T-helper 2 cell (primary cell): ENCODE measurements around the gene ZNF708.
A peak's percentile ranks its signal among the peaks of the same experiment; 100 is the strongest.
"Not testable (repeated sequence)": the region's sequence is repeated elsewhere in the genome, so short reads cannot be mapped to it uniquely, and the experiment has no call there.

Source experiments
- DNase-seq, 5 experiments: peaks; one replicate each; pipeline versions ENCODE4 v3.0.0 to v3.0.0-alpha.2; 2012 to 2022
- total RNA-seq, 2 donors: gene quantifications; one replicate each; lab custom pipeline; 2026; lab: John Stamatoyannopoulos, UW

Gene ZNF708
- total RNA-seq, result 39.9 to 43.4 reads per million in 2 donors

DNA sequence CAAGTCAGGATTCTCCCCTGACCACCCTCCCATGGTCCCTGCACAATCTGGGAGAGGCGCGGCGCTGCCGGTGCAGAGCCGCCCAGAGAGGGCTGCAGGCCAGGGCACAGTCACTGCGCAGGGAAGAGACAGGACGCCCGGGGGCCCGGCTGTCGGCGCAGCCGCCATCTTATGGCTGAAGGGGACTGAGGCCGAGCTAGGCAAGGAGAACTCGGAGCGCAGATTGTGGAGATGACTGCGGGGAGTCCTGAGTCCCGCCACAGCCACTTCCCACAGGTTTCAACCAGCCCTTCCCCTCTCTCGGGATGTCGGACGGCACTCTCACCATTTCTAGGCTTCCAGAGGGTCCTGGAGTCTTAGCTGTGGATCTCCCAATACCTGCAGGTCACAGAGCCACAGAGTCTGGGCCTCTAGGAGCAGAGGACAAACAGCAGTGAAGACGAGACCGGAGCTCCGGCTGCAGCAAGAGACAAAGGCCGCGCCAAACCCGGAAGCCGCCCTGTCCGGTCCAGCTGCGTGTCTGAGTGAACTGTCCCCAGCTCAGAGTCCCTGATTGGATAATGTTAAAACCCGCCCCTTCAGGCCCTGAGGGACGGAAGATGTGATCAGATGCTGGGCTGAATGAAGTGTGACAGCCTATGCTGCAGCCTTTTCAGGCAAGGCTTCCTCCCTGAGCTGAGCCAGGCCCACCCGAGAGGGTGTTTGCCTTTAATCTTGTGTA is at the start of gene ZNF708:
TSS of gene ZNF708 (minus strand) at position 526 of the 721 bp plus-strand sequence. CDS start at position 328, 198 bp downstream.
- peak; percentile 23 to 93 (median 57) for DNase-seq

GRCh38 chr19:21362291-21362690 is 33.1 kb upstream of the ZNF708 start:
- DNase-seq, result no peak

- peak; percentile 57 to 95 (median 76) for DNase-seq
These were observed 29.7 kb upstream of the ZNF708 start, which contains the start of gene ZNF738 for GRCh38 chr19:21358768-21359451. Gene ZNF738 (plus strand): TSS chr19:21359000. CDS start chr19:21359141, 141 bp downstream.

GRCh38 chr19:21352830-21353229 is 23.6 kb upstream of the ZNF708 start:
- no peak for DNase-seq

DNA sequence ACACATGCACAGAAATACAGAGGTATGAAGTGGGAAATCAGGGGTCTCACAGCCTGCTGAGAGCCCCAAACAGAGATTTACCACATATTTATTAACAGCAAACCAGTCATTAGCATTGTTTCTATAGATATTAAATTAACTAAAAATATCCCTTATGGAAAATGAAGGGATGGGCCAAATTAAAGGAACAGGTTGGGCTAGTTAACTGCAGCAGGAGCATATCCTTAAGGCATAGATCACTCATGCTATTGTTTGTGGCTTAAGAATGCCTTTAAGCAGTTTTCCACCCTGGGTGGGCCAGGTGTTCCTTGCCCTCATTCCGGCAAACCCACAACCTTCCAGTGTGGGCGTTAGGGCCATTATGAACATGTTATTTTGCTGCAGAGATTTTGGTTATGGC is 15.6 kb upstream of the ZNF708 start:
- DNase-seq, result not testable (repeated sequence)

DNA sequence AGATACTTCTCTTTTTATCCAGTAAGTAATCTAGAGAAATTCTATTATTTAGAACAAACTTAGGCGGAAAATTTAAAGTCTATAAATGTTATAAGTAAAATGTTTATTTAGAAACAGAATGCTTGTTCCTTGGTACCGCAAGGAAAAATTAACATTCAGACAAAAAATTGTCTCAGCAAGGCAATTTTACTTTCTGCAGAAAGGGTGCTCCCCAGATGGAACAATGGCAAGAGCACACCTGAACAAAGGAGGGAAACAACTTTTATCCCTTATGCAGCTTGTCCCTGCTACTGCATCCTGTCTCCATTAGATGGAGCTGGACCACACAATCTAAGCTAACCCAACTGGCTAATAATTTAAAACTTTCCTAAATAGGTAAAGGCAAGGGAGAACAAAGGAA is 6.5 kb upstream of the ZNF708 start:
- peak in 1 of 5 experiments; percentile 9 for DNase-seq

- DNase-seq, result peak in 1 of 5 experiments; percentile 43
These were observed 804 bp downstream of the ZNF708 start for GRCh38 chr19:21328406-21328805.

- DNase-seq, result no peak
These were observed 3.0 kb downstream of the ZNF708 start for GRCh38 chr19:21326169-21326568.

DNA sequence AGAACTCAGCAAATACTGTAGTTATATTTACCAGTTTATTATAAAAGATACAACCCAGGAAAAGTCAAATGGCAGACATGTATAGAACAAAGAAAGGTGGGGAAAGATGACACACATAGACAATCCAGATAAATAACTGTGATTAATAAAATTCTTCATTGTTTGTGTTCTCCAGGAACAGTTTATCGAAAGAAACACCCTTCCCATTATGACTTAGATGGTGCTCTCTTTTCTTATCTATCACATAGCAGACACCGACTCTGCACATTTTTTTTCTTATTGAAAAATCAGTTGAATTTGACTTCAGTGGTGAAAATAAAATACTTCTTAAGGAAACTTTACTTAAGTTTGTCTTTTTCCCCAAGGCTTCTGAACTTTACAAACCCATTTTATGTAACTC is 6.2 kb downstream of the ZNF708 start:
- no peak for DNase-seq

GRCh38 chr19:21322528-21322927 is 6.7 kb downstream of the ZNF708 start:
- no peak for DNase-seq

DNA sequence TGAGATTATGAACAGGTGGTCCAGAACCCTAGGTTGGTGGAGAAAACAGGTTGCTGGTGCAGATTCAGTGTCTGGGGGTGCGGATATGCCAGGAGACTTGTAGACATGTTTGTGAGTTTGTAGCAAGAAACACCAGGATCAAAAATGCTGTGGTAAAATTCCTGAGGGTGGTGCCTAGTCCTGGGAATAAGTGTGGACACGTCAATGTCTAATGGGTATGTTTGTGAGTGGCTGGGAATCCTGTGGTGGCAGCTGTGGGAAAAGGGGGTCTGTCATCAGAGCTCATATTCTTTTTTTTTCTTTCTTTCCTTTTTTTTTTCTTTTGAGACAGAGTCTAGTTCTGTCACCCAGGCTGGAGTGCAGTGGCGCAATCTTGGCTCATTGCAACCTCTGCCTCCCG is 7.2 kb downstream of the ZNF708 start:
- DNase-seq, result no peak

DNA sequence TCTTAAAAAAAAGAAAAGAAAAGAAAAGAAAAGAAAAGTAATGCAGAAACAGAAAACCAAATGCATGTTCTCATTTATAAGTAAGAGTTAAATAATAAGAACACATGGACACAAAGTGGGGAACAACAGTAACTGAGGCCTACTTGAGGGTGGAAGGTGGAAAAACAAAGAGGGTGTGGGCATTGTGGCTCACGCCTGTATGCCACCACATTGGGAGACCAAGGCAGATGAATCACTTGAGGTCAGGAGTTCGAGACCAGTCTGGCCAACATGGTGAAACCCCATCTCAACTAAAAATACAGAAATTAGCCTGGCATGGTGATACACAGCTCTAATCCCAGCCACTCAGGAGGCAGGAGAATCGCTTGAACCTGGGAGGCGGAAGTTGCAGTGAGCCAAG is 8.1 kb downstream of the ZNF708 start:
- DNase-seq, result no peak

- no peak for DNase-seq
These were observed 11.4 kb downstream of the ZNF708 start for GRCh38 chr19:21317821-21318220.

DNA sequence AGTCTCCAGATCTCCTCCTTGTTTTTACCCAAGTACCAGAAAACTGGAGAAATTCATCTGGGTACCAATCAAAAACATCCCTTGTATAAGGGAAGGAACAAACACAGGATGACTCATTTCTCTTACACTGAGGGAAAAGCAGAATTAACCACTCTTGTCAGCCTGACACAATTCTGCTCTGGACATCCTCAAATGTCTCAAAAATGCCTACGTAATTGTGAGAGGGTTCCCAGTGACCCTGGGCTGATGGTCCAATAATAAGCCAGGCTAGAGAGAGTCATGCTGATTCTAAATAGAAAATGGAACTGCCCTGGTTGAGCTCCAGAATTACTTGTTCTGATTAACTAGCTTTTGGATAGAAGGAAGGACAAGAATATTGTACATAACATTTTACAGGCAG is 14.5 kb downstream of the ZNF708 start:
- no peak for DNase-seq

DNA sequence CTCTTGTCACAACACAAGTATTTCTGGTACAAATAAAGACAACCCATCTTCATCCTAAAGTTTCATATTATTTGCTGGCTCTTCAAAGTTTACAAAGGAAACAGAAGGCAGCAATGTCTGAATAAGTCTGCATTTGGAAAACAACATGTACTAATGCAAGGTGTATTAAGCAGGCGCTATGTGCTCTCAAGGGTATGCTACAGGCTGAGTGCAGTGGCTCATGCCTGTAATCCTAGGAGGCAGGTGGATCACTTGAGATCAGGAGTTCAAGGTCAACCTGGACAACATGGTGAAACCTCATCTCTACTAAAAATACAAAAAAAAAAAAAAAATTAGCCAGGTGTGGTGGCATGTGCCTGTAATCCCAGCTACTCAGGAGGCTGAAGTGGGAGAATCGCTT is 16.4 kb downstream of the ZNF708 start:
- not testable (repeated sequence) for DNase-seq

- no peak for DNase-seq
These were observed 20.4 kb downstream of the ZNF708 start for GRCh38 chr19:21308773-21309172.

DNA sequence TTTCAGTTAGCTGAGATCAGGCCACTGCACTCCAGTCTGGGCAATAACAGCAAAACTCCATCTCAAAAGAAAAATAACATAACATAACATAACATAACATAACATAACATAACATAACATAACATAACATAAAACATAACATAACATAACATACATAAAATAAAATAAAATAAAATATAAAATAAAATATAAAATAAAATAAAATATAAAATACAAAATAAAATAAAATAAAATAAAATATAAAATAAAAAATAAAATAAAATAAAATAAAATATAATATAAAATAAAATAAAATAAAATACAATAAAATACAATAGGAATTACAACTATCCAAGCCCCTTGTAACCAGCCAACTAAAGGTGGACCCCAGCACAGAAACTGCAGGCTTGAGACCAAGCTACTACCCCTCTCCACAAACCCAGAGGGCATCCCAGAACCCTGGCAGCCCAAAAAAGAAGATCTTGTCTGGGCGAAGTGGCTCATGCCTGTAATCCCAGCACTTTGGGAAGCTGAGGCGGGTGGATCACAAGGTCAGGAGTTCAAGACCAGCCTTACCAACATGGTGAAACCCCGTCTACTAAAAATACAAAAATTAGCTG is 22.2 kb downstream of the ZNF708 start:
- DNase-seq, result not testable (repeated sequence)

- not testable (repeated sequence) for DNase-seq
These were observed 35.4 kb downstream of the ZNF708 start for GRCh38 chr19:21293768-21294167.

DNA sequence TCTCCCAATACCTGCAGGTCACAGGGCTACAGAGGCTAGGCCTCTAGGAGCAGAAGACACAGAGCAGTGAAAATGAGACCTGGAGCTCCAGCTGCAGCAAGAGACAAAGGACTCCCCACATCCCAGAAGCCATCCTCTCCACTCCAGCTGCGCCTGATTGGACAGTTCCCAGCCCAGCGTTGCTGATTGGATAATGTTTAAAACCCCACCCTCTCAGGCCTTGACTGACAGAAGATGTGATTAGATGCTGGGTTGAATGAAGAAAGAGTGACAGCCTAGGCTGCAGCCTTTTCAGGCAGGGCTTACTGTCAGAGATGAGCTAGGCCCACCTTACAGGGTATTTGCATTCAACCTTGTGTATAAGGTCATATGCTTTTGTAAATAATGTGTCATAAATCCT is 59.4 kb downstream of the ZNF708 start:
- no peak for DNase-seq

- DNase-seq, result no peak
These were observed 64.3 kb downstream of the ZNF708 start for GRCh38 chr19:21264891-21265290.

DNA sequence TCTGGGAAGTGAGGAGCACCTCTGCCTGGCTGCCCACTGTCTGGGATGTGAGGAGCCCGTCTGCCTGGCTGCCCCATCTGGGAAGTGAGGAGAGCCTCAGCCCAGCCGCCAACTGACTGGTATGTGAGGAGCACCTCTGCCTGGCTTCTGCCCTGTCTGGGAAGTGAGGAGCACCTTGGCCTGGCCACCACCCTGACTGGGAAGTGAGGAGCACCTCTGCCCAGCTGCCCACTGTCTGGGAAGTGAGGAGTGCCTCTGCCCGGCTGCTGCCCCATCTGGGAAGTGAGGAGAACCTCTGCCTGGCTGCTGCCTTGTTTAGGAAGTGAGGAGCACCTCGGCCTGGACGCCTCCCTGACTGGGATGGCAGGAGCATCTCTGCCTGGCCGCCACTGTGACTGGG is 64.8 kb downstream of the ZNF708 start:
- no peak for DNase-seq

DNA sequence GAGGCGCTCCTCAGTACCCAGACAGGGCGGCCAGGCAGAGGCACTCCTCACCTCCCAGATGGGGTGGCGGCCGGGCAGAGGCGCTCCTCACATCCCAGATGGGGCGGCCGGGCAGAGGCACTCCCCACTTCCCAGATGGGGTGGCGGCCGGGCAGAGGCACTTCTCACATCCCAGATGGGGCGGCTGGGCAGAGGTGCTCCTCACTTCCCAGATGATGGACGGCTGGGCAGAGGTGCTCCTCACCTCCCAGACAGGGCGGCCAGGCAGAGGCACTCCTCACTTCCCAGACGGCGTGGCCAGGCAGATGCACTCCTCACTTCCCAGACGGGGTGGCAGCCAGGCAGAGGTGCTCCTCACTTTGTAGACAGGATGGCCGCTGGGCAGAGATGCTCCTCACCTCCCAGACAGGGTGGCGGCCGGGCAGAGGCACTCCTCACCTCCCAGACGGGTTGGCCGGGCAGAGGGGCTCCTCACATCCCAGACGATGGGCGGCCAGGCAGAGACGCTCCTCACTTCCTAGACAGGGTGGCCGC is 68.3 kb downstream of the ZNF708 start:
- not testable (repeated sequence) for DNase-seq

DNA sequence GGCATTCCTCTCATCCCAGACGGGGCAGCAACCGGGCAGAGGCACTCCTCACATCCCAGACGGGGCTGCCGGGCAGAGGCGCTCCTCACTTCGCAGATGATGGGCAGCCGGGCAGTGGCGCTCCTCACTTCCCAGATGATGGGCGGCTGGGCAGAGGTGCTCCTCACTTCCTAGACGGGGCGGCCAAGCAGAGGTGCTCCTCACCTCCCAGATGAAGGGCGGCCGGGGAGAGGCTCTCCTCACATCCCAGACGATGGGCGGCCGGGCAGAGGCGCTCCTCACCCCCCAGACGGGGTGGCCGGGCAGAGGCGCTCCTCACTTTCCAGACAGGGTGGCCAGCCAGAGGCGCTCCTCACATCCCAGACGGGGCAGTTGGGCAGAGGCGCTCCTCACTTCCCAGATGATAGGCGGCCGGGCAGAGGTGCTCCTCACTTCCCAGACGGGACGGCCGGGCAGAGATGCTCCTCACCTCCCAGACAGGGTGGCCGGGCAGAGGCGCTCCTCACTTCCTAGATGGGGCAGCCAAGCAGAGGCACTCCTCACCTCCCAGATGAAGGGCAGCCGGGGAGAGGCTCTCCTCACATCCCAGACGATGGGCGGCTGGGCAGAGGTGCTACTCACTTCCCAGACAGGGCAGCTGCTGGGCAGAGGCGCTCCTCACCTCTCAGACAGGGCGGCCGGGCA is 68.9 kb downstream of the ZNF708 start:
- no peak for DNase-seq
